Measurements from ENCODE around the gene TMEM163.
A peak's percentile ranks its signal among the peaks of the same experiment; 100 is the strongest.
"Not testable (repeated sequence)": the region's sequence is repeated elsewhere in the genome, so short reads cannot be mapped to it uniquely, and the experiment has no call there.

Gene TMEM163

GRCh38 chr2:134588556-134588955 is 130.2 kb downstream of the TMEM163 start:
- no peak for FAIRE-seq
- DNase-seq (ENCODE audit: extremely low spot score, insufficient read length, low read depth): no peak

- FAIRE-seq (no peak), DNase-seq (ENCODE audit: extremely low spot score, insufficient read length, low read depth) (no peak)
Observed at GRCh38 chr2:134586326-134586965, 132.4 kb downstream of the TMEM163 start.

GRCh38 chr2:134583997-134584520 is 134.7 kb downstream of the TMEM163 start:
- FAIRE-seq (no peak), DNase-seq (ENCODE audit: extremely low spot score, insufficient read length, low read depth) (no peak)

- FAIRE-seq: no peak
- no peak for DNase-seq (ENCODE audit: extremely low spot score, insufficient read length, low read depth)
Observed at GRCh38 chr2:134583462-134583861, 135.3 kb downstream of the TMEM163 start.

GRCh38 chr2:134582547-134582899 is 136.3 kb downstream of the TMEM163 start:
- no peak for DNase-seq (ENCODE audit: extremely low spot score, insufficient read length, low read depth)
- FAIRE-seq: no peak

GRCh38 chr2:134581877-134582546 is 136.8 kb downstream of the TMEM163 start:
- DNase-seq (ENCODE audit: extremely low spot score, insufficient read length, low read depth) (no peak), FAIRE-seq (peak; percentile 54)

- no peak for FAIRE-seq
Observed at GRCh38 chr2:134578316-134578715, 140.5 kb downstream of the TMEM163 start.

GRCh38 chr2:134576478-134576877 is 142.3 kb downstream of the TMEM163 start:
- no peak for FAIRE-seq
- DNase-seq (ENCODE audit: extremely low spot score, insufficient read length, low read depth): no peak

More at GRCh38 chr2:134578316-134578715, 140.5 kb downstream of the TMEM163 start:
- DNase-seq (ENCODE audit: extremely low spot score, insufficient read length, low read depth): no peak

GRCh38 chr2:134575888-134576287 is 142.9 kb downstream of the TMEM163 start:
- DNase-seq (ENCODE audit: extremely low spot score, insufficient read length, low read depth) (no peak), FAIRE-seq (no peak)

- no peak for DNase-seq (ENCODE audit: extremely low spot score, insufficient read length, low read depth)
- no peak for FAIRE-seq
Observed at GRCh38 chr2:134574611-134575330, 144.0 kb downstream of the TMEM163 start.

GRCh38 chr2:134573724-134574123 is 145.1 kb downstream of the TMEM163 start:
- DNase-seq (ENCODE audit: extremely low spot score, insufficient read length, low read depth): no peak
- FAIRE-seq: no peak

- no peak for DNase-seq (ENCODE audit: extremely low spot score, insufficient read length, low read depth)
Observed at GRCh38 chr2:134573085-134573370, 145.8 kb downstream of the TMEM163 start.

GRCh38 chr2:134572314-134573084 is 146.3 kb downstream of the TMEM163 start:
- FAIRE-seq (no peak), DNase-seq (ENCODE audit: extremely low spot score, insufficient read length, low read depth) (no peak)

More at GRCh38 chr2:134573085-134573370, 145.8 kb downstream of the TMEM163 start:
- FAIRE-seq: no peak

- FAIRE-seq (no peak), DNase-seq (ENCODE audit: extremely low spot score, insufficient read length, low read depth) (no peak)
Observed at GRCh38 chr2:134570676-134571075, 148.1 kb downstream of the TMEM163 start.

- DNase-seq (ENCODE audit: extremely low spot score, insufficient read length, low read depth) (no peak), FAIRE-seq (no peak)
Observed at GRCh38 chr2:134568413-134568812, 150.4 kb downstream of the TMEM163 start.

GRCh38 chr2:134567666-134568065 is 151.1 kb downstream of the TMEM163 start:
- FAIRE-seq: no peak
- DNase-seq (ENCODE audit: extremely low spot score, insufficient read length, low read depth): no peak

- FAIRE-seq; DNase-seq (ENCODE audit: extremely low spot score, insufficient read length, low read depth): not testable (repeated sequence)
Observed at GRCh38 chr2:134564955-134565354, 153.8 kb downstream of the TMEM163 start.

GRCh38 chr2:134564549-134564948 is 154.3 kb downstream of the TMEM163 start:
- DNase-seq (ENCODE audit: extremely low spot score, insufficient read length, low read depth): no peak
- no peak for FAIRE-seq

GRCh38 chr2:134558208-134558830 is 160.5 kb downstream of the TMEM163 start:
- FAIRE-seq: no peak
- DNase-seq (ENCODE audit: extremely low spot score, insufficient read length, low read depth): no peak

GRCh38 chr2:134555411-134555810 is 163.4 kb downstream of the TMEM163 start:
- DNase-seq (ENCODE audit: extremely low spot score, insufficient read length, low read depth): no peak

More at GRCh38 chr2:134555411-134555810, 163.4 kb downstream of the TMEM163 start:
- FAIRE-seq: no peak
